ENCODE measurements around the gene PMEPA1.

PMEPA1 gene

DNA sequence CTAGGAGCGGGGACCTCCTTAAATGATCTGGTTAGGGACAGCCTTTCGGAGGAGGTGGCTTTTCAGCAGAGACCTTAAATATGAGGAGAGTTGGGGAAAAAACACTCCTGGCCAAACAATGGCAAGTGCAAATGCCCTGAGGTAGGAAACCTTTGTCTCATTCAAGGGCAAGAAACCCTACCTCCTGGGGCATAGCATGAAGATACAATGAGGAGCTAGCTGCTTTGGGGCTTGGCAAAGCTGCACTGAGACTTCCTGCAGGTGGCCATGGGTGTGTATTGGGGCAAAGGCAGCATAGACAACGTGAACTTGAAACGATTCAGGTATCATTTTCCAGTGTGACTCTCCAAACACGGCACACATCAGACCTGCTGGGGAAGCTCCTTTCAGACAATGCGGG lies 30.7 kb downstream of the PMEPA1 start:
- DNase-seq (ENCODE audit: low read depth in 2 of 3, low spot score in 2 of 3), result no peak

DNA sequence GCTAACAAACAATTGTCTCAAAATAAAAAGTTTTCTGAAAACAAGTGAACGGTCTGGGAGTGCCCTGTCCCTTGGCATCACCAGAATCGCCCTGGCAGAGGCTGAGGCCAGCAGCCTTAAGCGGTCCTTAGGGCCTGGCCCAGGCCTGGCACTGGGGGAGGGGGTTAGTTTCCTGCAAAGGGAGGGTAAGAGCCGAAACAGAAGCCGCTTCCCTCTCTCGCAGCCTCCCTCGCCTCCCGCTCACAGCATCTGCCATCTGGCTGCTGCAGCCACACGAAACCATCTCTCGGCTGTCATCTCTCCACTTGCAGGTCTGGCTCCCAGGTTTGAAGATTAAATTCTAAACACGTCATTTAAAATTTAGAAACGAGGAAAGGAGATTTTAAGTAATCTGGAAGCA lies 31.5 kb downstream of the PMEPA1 start:
- no peak for DNase-seq (ENCODE audit: low read depth in 2 of 3, low spot score in 2 of 3)

DNA sequence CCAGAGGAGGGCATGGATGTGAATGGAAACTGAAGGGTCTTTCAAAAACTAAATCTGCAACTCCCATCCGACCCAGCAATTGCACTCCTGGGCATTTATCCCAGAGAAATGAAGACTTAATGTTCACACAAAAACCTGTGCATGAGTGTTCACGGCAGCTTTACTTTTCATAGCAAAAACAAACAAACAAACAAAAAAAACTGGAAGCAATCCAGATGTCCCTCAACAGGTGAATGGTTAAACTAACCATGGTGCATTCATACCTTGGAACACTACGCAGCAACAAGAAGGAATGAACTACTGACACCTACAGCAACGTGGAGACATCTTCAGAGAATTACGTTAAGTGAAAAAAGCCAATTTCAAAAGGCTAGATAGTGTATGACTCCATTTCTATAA lies 32.2 kb downstream of the PMEPA1 start:
- DNase-seq (ENCODE audit: low read depth in 2 of 3, low spot score in 2 of 3), result no peak

DNA sequence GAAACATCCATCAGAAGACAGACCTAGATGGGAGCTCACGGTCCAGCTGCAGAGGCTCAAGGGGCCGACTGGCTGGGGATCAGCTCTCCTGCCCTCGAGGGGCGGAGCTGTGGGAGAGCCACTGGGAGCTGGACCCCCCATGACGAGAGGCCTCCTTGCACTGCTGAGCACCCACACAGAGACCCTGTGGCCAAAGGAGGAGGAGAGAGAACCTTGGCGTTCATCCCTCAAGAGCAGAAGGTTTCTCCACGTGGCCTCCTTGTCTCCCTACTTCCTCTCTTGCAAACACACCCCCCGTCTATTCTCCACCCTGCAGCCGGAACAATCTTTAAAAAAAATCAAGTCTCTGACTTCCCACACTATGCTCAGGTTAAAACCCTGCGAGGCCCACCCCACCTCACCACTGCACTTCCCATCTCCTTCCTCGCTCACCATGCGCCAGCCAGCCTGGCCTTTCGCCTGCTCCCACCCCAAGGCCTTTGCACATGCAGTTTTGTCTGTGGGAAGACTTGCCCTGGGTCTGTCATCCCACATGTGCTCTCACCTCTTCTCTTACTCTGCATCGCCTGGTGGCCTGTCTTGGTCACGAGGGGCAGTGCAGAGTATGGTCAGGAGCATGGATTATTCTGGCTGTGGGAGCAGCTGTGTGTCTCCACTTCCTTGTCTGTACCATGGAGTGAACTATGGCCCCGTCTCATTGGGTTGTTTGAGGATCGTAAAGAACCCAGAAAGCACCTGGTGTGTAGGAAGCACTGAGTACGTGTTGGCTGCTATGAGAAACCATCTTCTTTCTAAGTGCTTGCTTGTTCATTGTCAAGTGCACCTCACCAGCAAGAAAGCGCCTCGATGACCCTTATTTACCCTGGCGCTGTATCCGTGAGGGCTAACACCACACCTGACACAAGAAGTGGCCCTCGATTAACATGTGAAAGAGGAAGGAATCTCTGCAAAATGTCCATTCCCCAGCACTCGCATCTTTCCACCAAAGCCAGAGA lies 32.9 kb downstream of the PMEPA1 start:
- no peak for DNase-seq (ENCODE audit: low read depth in 2 of 3, low spot score in 2 of 3)

- no peak for DNase-seq (ENCODE audit: low read depth in 2 of 3, low spot score in 2 of 3)
Measured at GRCh38 chr20:57675773-57676172, 34.0 kb downstream of the PMEPA1 start.

GRCh38 chr20:57672953-57673575 lies 36.8 kb downstream of the PMEPA1 start:
- no peak for DNase-seq (ENCODE audit: low read depth in 2 of 3, low spot score in 2 of 3)

DNA sequence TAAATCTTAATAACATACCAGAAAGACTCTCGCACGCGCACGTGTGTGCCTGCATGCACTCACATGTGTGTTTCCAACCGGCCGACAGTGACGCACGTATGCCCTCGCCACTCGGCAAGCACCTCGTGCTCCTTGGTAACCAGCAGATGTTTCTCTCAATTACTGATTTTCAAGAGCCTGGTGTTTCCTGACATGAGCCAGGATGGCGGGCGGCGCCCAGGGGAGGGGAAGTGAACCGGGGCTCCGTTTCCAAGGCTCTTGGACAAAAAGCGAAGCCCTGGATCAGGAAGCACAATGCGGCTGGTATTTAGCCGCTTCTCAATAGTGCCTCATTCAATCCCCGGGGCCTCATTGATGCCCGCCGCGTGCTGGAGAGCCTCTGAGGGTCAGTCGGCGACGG lies 37.7 kb downstream of the PMEPA1 start:
- DNase-seq (ENCODE audit: low read depth in 2 of 3, low spot score in 2 of 3), result no peak

- no peak for DNase-seq (ENCODE audit: low read depth in 2 of 3, low spot score in 2 of 3)
Measured at GRCh38 chr20:57671662-57672061, 38.2 kb downstream of the PMEPA1 start.

DNA sequence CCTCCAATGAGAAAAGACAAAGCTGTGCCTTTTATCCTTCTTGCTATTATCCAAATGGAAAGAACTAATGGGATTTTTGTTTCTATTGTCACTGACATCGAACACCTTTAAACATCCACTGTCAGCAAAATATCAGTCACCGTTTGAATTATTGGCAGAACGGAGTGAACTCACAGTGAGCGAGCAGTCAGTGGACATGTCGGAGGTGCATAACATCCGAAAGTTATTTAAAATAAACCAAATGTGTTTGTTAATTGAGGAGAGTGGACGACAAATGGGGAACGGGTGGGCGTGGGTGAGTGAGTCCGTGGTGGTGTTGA lies 38.8 kb downstream of the PMEPA1 start:
- DNase-seq (ENCODE audit: low read depth in 2 of 3, low spot score in 2 of 3), result no peak

DNA sequence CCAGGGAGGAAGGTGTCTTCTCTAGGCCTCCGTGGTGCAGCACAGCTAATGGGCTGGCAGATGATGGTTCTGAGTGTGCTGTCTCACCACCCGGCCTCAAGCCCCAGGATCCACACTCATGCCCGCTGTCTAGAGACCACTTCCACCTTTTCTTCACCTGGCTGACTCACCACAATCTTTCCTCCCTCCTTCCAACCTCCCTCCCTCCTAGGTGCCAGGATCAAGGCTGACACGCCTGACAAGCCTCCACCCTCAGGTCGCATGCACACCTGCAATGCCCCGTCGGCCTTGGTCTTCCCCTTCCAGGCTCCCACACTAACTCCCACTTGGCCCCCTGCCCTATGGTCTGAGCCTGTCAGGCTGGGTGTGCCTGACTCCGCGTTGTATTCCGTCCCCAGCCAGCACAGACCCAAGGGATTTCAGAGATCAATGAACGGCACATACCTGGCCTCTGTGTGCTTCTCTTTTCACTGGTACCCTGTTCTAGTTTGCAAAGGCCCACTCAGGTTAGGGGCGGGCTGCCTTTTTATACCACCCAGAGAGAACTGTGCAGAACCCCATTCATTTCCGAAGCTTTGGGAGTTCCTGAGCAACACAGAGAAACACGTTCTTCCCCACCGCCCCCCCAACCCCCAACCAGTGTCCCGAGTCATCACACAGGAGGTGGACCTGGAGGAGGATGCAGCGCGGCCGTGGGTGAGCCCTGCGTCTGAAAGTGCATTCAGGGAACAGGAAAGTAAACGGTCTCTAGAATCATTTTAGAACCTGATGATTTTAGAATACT lies 39.3 kb downstream of the PMEPA1 start:
- no peak for DNase-seq (ENCODE audit: low read depth in 2 of 3, low spot score in 2 of 3)

DNA sequence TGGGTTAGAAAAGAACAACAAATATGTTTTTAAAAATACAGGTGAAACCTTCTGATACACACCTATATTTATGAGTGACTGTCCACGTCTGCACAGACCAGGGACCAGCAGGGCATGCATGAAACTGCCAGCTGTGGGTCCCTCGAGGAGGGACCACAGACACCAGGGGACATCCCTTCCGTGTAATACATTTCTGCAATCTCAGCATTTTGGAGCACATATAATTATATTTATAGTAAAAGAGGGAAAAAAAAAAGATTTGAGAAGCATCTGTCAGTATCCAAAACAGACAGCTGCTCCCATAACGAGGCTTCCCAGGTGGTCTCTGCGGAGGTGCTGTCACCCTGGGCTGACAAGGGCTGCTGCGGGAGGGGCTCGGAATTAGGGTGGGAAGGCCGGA lies 40.2 kb downstream of the PMEPA1 start:
- DNase-seq (ENCODE audit: low read depth in 2 of 3, low spot score in 2 of 3), result no peak

GRCh38 chr20:57667924-57668782 lies 41.7 kb downstream of the PMEPA1 start:
- no peak for DNase-seq (ENCODE audit: low read depth in 2 of 3, low spot score in 2 of 3)

- no peak for DNase-seq (ENCODE audit: low read depth in 2 of 3, low spot score in 2 of 3)
Measured at GRCh38 chr20:57667388-57667787, 42.4 kb downstream of the PMEPA1 start.

- no peak for DNase-seq (ENCODE audit: low read depth in 2 of 3, low spot score in 2 of 3)
Measured at GRCh38 chr20:57666834-57667157, 43.0 kb downstream of the PMEPA1 start.

DNA sequence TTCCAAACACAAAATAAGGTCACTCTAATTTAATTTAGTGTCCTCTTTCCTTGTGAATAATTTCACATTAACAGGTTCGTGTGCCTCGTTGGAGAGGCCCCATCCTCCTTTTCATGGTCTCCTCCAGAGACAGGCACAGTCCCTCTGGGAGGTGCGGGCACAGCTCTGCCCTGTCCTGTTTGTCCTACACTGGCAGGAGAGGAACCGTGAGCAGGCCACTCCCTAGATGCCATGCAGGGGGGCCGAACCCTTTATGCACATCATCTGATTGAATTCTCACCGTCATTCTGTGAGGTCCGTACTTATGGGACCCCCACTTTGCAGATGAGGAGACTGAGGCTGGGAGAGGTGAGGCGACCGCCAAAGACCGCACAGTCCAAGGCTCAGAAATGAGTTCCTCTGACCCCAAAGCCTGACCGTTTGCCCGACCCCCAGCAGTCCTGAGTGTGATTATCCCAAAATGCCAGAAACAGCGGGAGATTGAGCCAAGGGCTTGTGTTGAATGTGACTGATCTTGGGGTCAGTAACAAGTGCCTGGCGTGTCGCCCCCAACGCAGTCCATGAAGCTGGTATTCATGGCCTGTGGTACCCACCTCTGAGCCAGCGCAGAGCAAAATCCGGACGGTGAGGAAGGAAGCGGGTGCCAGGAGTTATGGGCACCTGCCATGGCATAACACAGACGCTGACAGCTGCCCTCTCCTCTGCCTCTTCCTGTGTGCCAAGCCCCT lies 43.5 kb downstream of the PMEPA1 start:
- DNase-seq (ENCODE audit: low read depth in 2 of 3, low spot score in 2 of 3), result no peak

DNA sequence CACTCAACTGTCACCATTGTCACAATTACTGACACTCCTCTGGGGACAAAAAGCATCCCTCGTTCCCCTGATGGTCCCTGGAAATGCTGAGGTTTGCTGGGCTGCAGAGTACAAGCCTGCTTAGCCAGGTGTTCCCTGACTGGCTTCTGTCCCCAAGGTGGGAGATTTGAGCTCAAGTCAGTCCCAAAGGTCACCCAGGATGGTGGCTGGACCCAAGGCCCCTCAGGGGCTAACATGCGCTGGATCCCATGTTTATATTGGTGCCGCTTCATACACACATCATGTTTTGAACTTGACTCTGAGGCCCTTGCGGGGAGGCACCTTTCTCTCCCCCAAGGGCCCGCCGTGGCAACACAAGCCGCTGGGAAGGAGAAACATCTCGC lies 44.2 kb downstream of the PMEPA1 start:
- DNase-seq (ENCODE audit: low read depth in 2 of 3, low spot score in 2 of 3), result no peak

- no peak for DNase-seq (ENCODE audit: low read depth in 2 of 3, low spot score in 2 of 3)
Measured at GRCh38 chr20:57664924-57665588, 44.8 kb downstream of the PMEPA1 start.

GRCh38 chr20:57664476-57664875 lies 45.3 kb downstream of the PMEPA1 start:
- no peak for DNase-seq (ENCODE audit: low read depth in 2 of 3, low spot score in 2 of 3)

GRCh38 chr20:57663681-57664451 lies 45.9 kb downstream of the PMEPA1 start:
- DNase-seq (ENCODE audit: low read depth in 2 of 3, low spot score in 2 of 3), result no peak
